Stimulated activated CD4-positive, alpha-beta T cell treated with anti-CD3 and anti-CD28 coated beads, Interleukin-1b, Interleukin-23, amount 100 ng/mL, for 48 hours (primary cell): Measurements from ENCODE around the gene RACK1.
A peak's percentile ranks its signal among the peaks of the same experiment; 100 is the strongest.
"Not testable (repeated sequence)": the region's sequence is repeated elsewhere in the genome, so short reads cannot be mapped to it uniquely, and the experiment has no call there.

Source experiments
- DNase-seq: peaks from one replicate; pipeline ENCODE4 v3.0.0-alpha.2; 2020

RACK1 gene

DNA sequence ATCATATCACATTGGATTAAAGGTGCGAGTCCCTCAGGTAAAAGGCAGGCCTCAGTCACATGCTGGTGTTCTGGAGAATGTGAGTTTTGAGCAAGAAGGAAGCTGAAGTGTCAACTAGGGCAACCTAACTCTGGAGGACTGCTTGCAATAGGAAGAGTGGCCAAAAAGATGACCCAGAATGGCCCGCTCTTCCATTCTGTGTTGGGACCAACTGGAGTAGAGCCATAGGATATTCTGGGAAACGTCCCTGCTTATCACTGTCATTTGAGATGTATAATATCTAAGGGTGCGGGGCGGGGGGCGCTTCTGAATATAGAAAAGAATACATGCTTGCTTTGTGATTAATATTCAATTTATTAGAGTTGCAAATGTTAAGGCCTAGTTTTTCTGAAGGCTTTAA lies 31.6 kb downstream of the RACK1 start:
- DNase-seq: no peak

DNA sequence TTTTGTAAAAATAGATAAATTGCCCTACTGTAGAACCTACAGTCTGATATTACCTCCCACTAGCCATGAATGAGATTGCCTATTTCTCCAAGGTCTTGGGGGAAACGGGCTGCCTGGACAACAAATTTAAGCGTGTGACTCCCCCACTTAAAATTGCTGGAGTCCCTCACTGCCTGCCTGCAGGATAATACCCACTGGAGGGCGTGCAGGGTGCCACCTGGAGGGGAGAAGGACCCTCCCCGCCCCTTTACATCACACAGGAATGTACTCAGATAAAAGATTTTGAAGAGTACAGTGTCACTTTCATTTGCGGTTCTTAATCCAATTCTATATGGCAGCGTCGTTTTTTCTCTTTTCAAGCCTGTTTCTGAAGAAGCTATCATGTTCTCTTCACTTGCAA lies 32.5 kb downstream of the RACK1 start:
- no peak for DNase-seq

DNA sequence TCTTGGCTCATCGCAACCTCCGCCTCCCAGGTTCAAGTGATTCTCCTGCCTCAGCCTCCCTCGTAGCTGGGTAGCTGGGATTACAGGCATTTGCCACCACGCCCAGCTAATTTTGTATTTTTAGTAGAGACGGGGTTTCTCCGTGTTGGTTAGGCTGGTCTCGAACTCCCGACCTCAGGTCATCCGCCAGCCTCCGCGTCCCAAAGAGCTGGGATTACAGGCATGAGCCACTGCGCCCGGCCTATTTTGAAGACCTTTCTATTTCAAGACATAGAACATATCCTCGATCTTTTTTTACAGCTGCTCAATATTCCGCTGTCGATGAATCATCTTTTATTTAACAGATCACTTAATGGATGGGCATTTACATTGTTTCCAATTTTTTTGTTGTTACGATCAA lies 33.0 kb downstream of the RACK1 start:
- not testable (repeated sequence) for DNase-seq

DNA sequence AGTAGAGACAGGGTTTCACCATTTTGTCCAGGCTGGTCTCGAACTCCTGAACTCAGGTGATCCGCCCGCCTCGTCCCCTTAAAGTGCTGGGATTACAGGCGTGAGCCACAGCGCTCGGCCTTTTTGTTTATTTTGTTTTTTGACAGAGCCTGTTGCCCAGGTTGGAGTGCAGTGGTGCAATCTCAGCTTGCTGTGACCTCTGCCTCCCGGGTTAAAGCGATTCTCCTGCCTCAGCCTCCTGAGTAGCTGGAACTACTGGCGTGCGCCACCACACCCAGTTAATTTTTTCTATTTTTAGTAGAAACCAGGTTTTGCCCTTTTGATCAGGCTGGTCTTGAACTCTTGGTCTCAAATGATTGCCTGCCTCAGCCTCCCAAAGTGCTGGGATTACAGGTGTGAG lies 33.6 kb downstream of the RACK1 start:
- DNase-seq: not testable (repeated sequence)

DNA sequence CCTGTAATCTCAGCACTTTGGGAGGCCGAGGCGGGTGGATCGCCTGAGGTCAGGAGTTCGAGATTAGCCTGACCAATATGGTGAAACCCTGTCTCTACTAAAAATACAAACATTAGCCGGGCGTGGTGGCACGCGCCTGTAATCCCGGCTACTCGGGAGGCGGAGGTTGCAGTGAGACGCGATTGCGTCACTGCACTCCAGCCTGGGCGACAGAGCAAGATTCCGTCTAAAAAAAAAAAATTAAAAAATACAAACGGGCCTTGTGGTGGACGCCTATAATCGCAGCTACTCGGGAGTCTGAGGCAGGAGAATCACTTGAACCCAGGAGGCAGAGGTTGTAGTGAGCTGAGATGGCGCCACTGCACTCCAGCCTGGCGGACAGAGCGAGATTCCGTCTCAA lies 34.7 kb downstream of the RACK1 start:
- DNase-seq: not testable (repeated sequence)

DNA sequence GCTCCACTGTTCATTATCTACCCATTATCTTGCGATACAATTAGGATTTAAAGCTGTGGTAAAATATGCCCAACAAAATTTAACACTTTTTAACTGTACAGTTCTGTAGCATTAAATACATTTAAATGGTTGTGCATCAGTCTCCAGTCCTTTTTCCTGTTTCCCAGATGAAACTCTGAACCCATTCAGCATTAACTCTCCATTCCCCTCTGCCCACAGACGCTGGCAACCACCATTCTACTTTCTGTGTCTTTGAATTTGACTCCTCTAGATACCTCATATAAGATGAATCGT lies 35.8 kb downstream of the RACK1 start:
- no peak for DNase-seq

DNA sequence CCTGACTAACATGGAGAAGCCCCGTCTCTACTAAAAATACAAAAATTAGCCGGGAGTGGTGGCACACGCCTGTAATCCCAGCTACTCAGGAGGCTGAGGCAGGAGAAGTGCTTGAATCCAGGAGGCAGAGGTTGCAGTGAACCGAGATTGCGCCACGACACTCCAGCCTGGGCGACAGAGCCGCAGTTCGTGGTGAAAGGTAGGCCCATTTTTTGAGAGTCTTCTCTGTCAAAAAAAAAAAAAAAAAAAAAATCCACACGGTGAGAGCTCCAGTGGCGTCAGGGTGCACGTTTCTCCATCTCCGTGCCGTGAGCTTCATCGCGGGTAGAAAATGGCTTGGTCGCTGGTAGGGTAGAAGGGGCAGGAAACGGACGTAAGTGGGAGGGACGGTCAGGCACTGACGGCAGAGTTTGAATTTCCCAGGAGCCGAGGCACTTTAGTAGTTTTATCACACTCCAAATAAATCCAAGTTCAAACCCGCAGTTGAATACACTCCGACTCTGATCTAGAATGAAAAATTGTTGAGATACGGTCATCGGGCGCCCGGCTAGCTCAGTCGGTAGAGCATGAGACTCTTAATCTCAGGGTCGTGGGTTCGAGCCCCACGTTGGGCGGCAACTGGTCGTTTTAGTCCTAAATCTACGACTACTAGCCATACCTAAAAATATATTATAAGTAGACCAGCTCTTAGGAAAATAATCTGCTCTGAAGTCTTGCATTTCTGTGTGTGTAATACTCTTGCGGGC lies 36.3 kb downstream of the RACK1 start:
- peak; percentile 92 for DNase-seq

DNA sequence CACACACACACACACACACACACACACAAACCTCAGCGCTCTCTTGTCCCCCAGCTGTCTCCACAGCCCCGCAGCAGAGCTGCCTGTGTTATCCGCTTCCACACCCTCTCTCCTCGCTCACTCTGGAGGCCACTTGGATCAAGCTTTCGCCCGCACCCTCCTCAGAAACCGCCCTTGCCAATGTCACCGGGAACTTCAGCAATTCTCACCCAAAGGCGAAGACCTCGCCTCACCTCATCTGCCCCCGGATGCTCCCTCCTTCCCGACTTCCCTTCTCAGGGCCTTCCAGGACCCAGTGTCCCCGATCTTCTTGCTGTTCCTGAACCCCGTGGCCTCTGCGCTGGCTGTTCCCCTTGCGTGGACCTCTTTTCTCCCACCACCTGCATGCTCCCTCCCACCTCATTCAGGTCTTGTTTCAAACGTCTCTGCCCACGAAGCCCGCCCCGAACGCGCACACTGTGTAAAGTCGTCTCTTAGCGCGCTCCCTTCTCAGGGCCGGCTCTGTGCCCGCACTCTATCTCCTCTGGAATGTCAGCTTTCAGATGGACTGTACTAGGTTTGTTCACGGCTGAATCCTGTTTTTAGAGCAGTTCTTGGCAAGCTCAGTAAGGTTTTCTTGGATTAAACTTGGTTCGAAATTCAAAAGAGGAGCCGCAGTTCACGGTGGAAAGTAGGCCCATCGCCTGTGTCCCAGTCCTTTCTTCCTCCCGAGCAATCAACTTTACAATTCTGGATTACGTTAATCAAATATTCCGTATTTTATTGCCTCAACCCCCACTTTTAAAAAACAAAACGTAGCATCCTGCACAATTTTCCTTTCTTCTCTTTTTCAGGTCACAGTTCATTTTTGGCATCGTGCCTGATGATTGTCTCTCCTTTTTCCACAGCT lies 37.7 kb downstream of the RACK1 start:
- DNase-seq: no peak

DNA sequence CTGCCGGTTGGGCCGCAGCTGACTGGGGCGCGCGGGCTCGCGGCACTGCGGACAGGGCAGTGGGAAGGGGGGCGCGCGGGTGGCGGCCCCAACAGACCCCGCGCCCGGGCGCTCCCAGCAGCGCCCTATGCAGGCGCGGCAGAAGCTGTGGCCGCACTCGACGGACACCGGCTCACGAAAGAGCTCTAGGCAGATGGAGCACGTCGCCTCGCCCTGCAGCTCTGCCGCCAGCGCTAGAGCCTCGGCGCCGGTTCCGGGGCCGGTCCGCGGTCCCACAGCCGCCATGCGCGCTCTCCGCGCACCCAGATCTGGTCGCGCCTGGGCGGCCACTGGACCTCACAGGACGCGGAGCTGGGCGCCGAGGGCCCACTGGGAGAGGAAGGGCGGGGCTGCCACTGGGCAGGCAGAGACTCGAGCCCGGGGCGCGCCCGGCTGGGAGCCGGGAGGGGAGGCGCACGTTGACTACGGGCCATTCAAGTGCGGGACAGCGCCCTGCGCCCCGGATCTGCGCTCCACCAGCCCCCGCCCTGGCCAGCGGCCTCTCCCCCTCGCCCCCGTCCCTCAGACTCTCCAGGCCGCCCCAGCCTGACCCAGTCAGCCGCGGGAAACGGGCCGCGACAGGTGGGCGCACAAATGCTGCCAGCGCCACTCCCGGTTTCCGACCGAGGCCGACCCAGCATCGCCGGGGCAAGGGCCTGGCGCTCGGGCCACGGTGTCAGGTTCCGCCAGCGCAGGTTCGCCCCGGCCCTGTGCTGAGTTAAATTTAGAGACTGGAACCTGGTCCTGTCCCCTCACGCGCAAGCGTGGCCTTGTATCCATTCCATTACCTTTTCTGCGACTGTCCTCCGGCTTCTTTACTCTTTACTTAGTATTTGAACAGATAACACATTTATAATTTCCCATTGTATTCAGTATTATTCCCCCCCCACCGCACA lies 38.6 kb downstream of the RACK1 start, which contains the start of gene TRIM7:
TRIM7 (minus strand) TSS at position 371 of the 935 bp plus-strand sequence; CDS start at position 285, 86 bp downstream.
- DNase-seq: no peak

DNA sequence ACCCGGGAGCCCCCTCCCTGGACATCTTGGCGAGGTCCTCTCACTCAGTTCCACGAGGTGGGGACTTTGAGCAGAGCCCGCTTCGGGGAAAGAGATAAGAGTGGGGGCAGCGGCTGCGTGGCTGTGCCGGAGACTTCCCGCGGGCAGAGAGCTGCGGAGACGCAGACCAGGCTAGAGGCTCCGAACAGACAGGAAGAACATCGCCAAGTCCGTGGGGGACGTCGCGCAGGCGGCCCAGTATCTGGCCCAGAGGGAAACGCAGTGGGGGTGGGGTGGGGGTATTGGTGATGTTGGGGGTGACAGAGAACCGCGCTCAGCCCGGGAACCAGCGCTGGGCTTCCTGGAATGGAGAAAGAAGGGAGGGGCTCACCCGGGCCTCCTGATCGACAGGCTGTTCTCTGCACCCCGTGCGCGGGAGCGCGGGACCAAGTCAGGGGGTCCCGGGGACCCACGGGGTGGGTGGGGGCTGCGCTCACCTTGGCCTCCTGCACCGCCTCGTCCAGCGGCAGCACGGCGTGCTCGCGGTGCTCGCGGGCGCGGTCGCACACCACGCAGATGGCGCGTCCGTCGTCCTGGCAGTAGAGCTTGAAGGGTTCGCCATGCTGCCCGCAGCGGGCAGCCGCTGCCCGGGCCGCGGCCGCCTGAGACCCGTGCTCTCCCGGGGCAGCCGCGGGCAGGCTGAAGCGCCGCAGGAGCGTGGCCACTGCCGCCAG lies 39.4 kb downstream of the RACK1 start:
- DNase-seq: peak; percentile 10

DNA sequence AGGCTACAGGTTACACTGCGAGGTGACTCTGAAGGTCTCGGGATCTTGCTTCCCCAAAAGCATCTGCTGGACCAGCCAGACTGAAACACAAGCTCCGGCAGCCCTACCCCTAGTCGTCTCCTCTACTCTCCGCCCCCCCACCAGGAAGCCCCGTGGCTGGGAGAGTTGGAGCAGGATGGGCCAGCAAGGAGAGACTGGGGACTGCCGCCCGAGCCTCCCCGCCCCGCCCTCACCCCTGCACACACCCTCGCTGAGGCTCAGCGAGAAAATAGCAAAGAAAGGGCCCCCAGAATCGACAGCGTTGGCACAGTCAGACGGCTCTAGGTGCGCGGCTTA lies 40.0 kb downstream of the RACK1 start:
- DNase-seq: no peak

DNA sequence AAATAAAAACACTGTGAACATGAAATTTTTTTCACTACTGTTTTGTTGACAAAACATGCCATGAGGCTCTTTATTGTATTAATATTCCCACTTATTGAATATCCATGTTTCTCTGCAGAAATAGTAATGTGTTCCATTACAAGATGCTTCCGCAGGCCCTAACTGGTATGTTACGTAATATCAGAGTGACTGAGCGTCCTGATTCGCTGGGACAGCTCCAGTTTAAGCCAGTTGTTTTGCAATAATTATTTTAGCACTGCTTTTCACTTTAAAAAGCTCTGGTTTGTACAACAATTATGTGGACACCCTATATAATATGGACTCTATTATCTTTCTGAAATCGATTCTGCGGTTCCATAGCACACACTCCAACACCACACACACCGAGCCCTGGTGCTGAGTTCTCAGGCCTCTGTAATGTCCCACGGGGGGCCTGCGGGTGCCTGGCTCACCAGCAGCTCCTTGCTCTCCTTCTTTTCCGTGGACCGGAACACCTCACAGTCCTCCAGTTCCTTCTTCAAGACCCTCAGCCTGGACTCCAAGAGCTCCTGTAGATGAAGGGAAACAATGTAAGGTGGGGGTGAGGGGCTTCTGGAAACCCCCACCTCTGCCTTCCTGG lies 40.5 kb downstream of the RACK1 start:
- no peak for DNase-seq

DNA sequence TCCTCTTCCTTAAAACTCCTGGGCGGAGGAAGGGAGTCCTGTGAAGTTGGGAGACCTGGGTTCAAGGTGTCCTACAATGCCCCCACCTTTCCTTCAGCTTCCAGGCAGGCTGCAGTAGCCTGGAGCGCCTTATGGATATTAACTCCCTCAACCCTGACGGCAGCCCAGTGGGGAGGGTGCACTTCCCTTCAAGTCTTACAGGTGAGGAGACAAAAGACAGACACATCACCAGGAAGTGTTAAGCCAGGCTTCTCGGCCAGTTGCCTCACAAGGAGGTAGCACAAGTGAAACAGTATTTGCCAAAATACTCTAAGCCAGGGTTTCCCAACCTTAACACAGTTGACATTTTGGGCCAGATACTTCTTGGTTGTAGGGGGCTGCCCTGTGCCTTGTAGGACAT lies 42.9 kb downstream of the RACK1 start:
- no peak for DNase-seq

DNA sequence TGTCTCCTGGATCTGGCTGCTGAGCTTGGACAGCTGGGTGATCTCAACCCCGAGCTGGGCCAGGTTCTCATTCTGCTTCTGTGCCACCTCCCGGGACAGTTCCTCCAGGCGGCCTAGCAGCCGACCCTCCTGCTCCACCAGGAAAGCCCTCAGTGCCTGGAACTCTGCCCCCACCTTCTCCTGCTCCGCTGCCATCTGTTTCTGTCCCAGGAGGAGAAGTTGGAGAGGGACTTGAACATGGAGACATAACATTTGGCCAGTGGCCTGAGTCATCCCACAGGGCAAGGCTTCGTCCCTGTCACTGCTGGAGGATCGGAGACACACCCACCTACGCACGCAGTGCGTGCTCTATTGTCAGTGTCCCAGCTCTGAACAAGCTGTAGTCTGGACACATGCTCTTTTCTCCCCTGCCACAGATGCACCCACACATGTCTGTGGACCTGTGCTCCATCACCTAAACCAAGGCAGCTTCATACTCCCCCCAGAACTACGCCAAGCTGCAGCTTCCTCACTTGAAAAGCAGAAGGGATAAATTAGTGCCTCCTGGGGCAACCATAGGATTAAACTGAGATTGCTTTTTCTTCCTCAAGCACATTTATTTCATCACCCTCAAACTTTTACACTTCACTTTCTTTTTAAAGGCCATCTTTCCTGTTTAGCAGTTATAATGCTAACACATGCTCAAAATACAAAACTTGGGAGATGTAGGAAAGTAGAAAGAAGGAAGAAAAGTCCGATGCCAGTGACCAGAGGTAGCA lies 43.6 kb downstream of the RACK1 start:
- DNase-seq: no peak

DNA sequence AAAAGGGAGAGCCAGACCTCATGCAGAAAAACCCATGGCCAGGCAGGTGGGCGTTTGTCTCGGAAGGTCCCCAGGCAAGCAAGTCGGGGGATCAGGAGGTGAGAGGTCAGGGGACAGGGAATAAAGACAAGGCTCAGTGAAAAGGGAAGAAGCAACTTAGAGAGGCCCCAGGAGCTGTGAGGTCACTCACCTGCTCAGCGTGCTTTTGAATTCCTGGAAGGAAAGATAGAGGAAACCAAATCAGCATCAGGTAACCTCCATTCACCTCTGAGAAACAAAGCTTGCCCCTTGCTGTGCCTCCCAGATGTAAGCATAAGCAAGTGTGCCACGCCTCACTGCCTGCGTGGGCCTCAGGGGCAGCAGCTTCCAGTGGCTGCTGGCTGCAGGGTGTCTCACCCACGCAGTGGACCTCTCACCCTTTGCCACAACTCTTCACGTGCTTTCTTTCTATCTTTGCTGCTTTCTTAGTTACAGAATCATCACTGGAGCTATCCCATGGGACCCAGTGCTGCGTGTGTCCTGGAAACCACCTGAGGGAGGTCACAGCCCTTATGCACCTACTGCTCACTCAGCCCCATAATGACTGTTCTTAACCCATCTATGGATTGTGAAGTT lies 44.7 kb downstream of the RACK1 start:
- DNase-seq: no peak

DNA sequence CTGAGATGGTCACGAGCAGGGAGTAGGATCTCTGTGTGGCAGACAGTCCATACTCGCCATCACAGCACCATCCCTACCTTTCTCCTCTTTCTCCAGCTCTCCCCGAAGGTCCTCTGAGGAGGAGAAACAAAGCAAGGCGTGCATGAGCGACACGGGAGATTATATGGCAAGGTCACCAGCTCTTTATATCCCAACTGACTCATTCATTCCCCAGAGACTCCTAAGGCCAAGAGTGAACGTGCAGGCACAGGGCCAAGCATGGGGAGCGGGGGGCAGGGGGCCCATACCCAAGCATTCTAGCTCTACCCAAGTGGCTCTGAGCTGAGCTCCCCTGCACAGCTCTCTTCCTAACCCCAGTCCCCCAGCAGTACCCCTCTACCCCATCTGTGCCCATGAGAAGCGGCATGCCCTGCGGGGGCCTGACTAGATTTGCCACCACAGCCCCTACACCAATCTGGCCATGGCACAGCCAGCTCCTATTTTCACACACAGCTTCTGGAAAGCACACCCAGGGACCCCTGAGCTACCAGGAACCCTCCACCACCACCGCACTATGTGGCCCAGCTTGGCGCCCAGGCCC lies 45.5 kb downstream of the RACK1 start:
- DNase-seq: no peak

DNA sequence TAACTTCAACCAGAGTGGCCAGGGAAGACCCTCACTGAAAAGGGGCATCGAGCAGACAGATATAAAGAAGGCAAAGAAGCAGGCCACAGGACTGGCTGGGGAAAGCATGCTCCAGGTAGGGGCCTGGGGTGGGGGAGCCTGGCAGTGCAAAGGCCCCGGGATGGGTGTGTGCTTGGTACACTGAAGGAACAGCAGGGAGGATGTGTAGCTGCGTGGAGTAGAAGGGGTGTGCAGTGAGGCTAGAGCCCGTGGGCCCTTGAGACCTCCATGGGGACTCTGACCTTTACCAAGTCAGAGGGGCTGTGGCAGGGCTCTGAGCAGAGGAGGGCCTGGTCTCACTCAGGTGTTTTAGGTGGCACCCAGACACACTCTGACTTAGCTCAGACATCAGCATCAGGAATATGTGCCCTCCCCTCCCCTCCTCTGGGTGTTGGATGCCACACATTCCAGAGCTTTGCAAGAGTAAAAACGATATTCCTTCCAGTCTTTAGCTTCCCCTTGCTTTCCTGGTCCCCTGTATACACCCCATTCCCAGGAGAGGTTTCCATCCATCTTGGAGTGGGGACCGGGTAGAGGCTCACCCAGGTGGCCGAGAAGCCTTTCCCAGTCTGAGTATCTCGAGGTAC lies 46.3 kb downstream of the RACK1 start:
- no peak for DNase-seq

DNA sequence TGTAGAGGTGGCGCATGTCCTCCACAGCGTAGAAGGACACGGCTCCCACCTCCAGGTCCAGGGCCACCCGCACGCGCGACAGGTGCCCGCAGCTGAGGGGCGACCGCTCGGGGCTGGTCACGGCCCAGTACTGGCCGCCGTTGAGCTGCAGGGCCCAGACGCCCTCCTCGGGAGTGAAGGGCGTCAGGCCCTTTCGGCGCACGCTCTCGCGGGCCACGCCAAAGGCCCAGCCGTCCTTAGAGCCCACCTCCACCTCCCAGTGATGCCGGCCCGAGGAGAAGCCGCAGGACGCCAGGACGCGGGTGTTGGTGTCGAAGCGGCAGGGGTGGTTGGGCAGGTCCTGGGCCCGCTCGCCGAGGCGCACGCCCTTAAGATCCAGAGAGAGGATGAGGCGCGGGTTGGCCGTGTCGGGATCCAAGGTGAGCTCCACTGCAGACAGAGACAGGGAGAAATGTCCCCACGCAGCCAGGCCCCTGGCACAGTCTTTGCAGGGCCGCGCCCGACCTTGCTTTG lies 48.4 kb downstream of the RACK1 start:
- DNase-seq: no peak

DNA sequence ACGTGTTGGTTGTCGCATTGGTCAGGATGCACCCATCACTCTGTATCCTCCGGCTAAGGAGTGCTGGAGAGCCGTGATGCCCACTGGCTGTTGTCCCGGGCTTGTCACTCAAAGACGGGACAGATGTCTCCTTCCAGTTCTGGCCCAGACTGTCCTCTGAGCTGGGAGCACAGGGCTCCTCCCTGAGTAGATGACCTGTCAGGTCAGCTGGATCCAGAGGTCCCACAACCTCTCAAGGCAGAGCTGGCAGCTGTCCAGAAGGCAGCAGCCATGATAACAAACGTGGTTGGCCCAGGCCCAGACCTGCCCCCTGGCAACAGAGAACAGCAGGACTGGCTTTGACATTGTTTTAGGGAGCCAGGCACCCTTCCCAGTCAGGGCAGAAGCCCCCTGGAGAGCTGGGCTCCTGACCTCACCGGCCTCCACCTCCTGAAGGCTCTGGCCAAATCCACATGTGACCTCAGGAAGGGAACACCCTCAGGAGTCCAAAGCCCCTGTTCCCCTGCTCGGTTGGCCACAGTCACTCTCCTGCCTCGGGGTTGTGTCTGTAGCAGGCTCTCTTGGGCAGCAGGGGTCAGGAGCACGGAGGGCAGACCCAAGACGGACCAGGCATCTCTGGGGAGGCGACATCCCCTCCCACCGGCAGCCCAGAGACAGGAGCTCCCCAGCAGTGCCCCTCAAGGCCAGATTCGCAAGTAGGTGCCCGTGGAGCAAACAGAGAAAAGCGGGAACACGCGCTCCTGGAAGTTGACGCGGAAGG lies 49.0 kb downstream of the RACK1 start:
- DNase-seq: no peak
